Breast epithelium (tissue), 3 donors: ENCODE data around the gene METRNL.
"Not testable (repeated sequence)": the region's sequence is repeated elsewhere in the genome, so short reads cannot be mapped to it uniquely, and the experiment has no call there.

Experiments used
- POLR2A ChIP-seq: fragments of 450-650 bp; IDR thresholded peaks from one replicate; pipeline ENCODE4 v1.6.1; 2016; ENCODE audit warnings: antibody characterized with exemption, mild to moderate bottlenecking, moderate library complexity
- TF ChIP-seq, protein P1 (sequence below), 3 donors: fragments of 450-650 bp; IDR thresholded peaks; one replicate each; pipeline ENCODE4 v1.5.1; 2016 to 2017; ENCODE audit warnings: antibody characterized with exemption in 3 of 3, mild to moderate bottlenecking in 3 of 3, moderate library complexity in 3 of 3

DNA sequence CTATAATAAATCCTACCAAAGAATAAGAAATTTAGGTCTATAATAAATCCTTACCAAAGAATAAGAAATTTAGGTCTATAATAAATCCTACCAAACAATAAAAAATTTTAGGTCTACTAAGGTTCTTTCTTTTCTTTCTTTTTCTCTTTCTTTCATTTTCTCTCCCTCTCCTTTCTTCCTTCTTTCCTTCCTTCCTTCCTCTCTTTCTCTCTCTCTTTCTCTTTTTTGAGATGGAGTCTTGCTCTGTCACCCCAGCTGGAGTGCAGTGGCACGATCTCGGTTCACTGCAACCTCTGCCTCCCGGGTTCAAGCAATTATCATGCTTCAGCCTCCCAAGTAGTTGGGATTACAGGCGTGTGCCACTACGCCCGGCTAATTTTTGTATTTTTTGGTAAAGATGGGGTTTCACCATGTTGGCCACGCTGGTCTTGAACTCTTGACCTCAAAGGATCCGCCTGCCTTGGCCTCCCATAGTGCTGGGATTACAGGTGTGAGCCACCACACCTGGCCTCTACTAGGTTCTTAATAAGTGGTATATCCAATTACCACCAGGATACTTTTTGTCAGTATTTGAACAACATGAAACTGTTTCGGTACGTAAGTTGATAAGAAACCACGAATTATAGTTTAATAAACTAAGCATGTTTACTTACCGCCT lies 31.5 kb upstream of the METRNL start:
- TF ChIP-seq, protein P1, sequence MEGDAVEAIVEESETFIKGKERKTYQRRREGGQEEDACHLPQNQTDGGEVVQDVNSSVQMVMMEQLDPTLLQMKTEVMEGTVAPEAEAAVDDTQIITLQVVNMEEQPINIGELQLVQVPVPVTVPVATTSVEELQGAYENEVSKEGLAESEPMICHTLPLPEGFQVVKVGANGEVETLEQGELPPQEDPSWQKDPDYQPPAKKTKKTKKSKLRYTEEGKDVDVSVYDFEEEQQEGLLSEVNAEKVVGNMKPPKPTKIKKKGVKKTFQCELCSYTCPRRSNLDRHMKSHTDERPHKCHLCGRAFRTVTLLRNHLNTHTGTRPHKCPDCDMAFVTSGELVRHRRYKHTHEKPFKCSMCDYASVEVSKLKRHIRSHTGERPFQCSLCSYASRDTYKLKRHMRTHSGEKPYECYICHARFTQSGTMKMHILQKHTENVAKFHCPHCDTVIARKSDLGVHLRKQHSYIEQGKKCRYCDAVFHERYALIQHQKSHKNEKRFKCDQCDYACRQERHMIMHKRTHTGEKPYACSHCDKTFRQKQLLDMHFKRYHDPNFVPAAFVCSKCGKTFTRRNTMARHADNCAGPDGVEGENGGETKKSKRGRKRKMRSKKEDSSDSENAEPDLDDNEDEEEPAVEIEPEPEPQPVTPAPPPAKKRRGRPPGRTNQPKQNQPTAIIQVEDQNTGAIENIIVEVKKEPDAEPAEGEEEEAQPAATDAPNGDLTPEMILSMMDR (IDR thresholded peaks at IDR 0.05): not testable (repeated sequence)
- TF ChIP-seq POLR2A: not testable (repeated sequence)
